Colonic mucosa (tissue), 4 donors: Measurements from ENCODE around the gene BTBD8. TPM values are rescaled to one million over a fixed set of nuclear protein-coding genes. Genes with fewer than 3 reads are reported as not detected.

Experiments
- DNase-seq: peaks from one replicate; pipeline ENCODE4 v3.0.0-alpha.2; 2020
- H3K27ac ChIP-seq: fragments of 200-600 bp; one replicate; pipeline ENCODE4 v1.8.0; 2021
- H3K27me3 ChIP-seq: fragments of 200-600 bp; one replicate; pipeline ENCODE4 v1.8.0; 2021
- H3K36me3 ChIP-seq: fragments of 200-600 bp; one replicate; pipeline ENCODE4 v1.8.0; 2021
- H3K4me1 ChIP-seq: fragments of 200-600 bp; one replicate; pipeline ENCODE4 v1.8.0; 2021; ENCODE audit warnings: mild to moderate bottlenecking
- H3K4me3 ChIP-seq: fragments of 200-600 bp; one replicate; pipeline ENCODE4 v1.8.0; 2021
- H3K9ac ChIP-seq, 2 donors: one replicate each; pipeline ENCODE4 v1.7.0; 2013; ENCODE audit warnings: control low read depth in 2 of 2, low read depth in 2 of 2, low read length in 2 of 2
- H3K9me3 ChIP-seq: fragments of 200-600 bp; one replicate; pipeline ENCODE4 v1.8.0; 2021
- intact Hi-C: fragments of 100-400 bp; cut with DNase I; formaldehyde crosslinking; loops from one replicate; pipeline ENCODE4 v1.14.1; 2022
- total RNA-seq, 2 donors: library from RNA; stranded (reverse); fragmentation: NEBNext Ultra II Directional in 1 of 2; extraction: Animal tissue kit (Norgen Biotek cat#: 25700) in 1 of 2; gene quantifications; one replicate each; pipeline ENCODE4 v1.2.1, GENCODE V29; 2021
- TF ChIP-seq, protein P1 (sequence below): fragments of 200-600 bp; IDR thresholded peaks from one replicate; pipeline ENCODE4 v1.8.0; 2022; ENCODE audit warnings: antibody characterized with exemption, mild to moderate bottlenecking
- donor health status: healthy.
- donor health status: DM: no; HTN: no; CAD: no.
- donor health status: DM: no; HTN: no; CAD: no.

The BTBD8 gene
- total RNA-seq, 2 donors from 2014 or later = 3.1 to 4.1 TPM

DNA sequence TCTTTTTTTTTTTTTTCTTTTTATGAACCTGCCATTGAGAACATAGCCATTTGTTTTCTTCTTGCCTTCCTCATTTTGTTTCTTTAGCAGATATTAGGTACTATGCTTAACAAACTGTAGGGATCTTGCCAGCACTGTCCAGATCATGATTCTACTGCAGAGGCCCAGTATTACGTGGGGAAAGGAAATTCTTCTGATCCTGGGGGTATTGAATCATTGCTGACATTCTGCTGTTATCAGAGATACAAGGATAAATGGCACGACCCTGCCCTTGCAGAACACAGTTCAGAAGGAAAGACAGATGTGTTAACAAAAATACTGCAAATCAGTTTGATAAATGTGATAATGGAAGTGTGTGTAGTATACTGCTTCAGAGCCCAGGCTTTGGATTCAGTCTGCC, 56.2 kb downstream of the BTBD8 start:
- intact Hi-C loops = no loop called here
- DNase-seq = no peak
- Histone ChIP-seq H3K36me3 (no peaks in the 10 kb centered on the region), H3K9me3 (no peaks in the 10 kb centered on the region), H3K4me1 (no peaks in the 10 kb centered on the region), H3K27ac (no peak overlapping the region), H3K9ac (no peak overlapping the region), H3K4me3 (no peak overlapping the region), H3K27me3 (no peaks in the 10 kb centered on the region)
- TF ChIP-seq, protein P1, sequence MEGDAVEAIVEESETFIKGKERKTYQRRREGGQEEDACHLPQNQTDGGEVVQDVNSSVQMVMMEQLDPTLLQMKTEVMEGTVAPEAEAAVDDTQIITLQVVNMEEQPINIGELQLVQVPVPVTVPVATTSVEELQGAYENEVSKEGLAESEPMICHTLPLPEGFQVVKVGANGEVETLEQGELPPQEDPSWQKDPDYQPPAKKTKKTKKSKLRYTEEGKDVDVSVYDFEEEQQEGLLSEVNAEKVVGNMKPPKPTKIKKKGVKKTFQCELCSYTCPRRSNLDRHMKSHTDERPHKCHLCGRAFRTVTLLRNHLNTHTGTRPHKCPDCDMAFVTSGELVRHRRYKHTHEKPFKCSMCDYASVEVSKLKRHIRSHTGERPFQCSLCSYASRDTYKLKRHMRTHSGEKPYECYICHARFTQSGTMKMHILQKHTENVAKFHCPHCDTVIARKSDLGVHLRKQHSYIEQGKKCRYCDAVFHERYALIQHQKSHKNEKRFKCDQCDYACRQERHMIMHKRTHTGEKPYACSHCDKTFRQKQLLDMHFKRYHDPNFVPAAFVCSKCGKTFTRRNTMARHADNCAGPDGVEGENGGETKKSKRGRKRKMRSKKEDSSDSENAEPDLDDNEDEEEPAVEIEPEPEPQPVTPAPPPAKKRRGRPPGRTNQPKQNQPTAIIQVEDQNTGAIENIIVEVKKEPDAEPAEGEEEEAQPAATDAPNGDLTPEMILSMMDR = no peak

DNA sequence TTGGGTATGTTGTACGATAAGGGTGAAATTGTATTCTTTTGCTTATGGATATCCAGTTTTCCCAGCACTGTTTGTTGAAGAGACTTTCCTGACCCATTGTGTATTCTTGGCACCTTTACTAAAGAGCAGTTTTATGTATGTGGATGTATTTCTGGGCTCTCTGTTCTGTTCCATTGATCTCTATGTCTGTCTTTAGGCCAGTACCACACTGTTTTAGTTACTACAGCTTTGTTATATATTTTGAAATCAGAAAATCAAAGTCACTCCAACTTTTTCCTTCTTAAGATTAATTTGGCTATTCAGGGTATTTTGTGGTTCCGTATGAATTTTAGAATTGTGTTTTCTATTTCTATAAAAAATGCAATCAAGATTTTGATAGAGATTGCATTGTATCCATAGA, 74.8 kb downstream of the BTBD8 start:
- intact Hi-C loops = no loop called here
- TF ChIP-seq, protein P1 = no peak
- no peaks in the 10 kb centered on the region for H3K4me1 ChIP-seq
- no peak for DNase-seq
- no peaks in the 10 kb centered on the region for H3K27me3 ChIP-seq
- no peak overlapping the region for H3K9ac ChIP-seq
- no peaks in the 10 kb centered on the region for H3K36me3 ChIP-seq
- no peak overlapping the region for H3K4me3 ChIP-seq
- H3K27ac ChIP-seq = no peak overlapping the region
- H3K9me3 ChIP-seq = no peaks in the 10 kb centered on the region

DNA sequence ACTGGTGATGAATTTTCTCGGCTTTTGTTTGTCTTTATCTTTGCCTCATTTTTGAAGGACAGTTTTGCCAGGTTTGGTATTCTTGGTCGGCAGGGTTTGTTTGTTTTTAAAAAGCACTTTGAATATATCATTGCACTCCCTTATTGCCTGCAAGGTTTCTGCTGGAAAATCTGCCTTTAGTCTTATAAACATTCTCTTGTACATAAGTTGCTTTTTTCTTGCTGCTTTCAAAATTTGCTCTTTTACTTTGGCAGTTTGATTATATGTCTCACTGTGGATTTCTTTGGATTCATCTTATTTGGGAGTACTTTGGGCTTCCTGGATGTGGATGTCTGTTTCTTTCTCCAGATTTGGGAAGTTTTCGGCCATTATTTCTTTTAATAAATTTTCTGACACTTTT, 79.4 kb downstream of the BTBD8 start:
- no peaks in the 10 kb centered on the region for H3K4me1 ChIP-seq
- H3K27ac ChIP-seq = no peak overlapping the region
- H3K9ac ChIP-seq = no peak overlapping the region
- H3K36me3 ChIP-seq = no peaks in the 10 kb centered on the region
- H3K9me3 ChIP-seq = no peaks in the 10 kb centered on the region
- H3K4me3 ChIP-seq = no peak overlapping the region
- intact Hi-C loops = no loop called here
- DNase-seq = no peak
- TF ChIP-seq, protein P1 = no peak
- no peaks in the 10 kb centered on the region for H3K27me3 ChIP-seq

DNA sequence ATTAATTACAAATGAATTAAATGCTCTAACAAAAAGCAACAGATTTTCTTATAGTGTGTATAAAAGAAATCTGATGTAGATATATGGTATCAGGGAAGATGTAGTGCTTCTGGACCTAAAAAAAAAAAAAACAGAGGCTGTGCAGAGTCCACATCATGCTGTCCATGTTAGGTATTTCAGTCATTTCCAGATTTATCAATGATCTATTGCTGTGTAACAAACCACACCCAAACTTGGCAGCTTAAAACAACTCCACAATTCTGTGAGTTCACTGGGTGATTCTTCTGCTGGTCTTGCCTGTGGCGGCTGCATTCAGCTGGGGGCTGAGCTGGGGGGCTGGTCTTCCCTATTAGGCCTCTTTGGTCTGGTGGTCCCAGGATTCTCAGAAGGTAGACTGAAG, 85.2 kb downstream of the BTBD8 start:
- no peak overlapping the region for H3K27ac ChIP-seq
- intact Hi-C loops = no loop called here

DNA sequence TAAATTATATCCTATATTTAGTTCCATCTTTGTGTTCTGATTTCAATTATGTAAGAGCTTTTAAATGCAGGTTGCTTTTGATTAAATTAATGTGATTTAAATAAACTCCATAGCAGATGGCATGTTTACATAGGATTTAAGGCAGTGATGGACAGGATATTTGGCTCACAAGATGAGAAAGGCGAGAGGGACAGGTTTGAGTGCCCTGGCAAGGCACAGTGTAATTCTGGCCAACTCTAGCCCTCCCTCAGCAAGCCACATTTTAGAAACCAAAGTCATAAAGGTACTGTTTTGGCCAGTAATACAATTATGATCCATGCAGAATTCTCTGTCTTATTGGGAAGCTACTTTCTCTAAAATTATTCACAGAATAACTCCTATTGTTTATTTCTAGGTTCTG, 87.0 kb downstream of the BTBD8 start:
- intact Hi-C loops = no loop called here
- TF ChIP-seq, protein P1 = no peak
- H3K27ac ChIP-seq = no peak overlapping the region

More for the DNA sequence above, 85.2 kb downstream of the BTBD8 start:
- no peak overlapping the region for H3K9ac ChIP-seq
- H3K9me3 ChIP-seq = no peaks in the 10 kb centered on the region
- H3K36me3 ChIP-seq = no peaks in the 10 kb centered on the region
- TF ChIP-seq, protein P1 = no peak
- DNase-seq = no peak
- no peaks in the 10 kb centered on the region for H3K4me1 ChIP-seq
- H3K27me3 ChIP-seq = no peaks in the 10 kb centered on the region
- no peak overlapping the region for H3K4me3 ChIP-seq

DNA sequence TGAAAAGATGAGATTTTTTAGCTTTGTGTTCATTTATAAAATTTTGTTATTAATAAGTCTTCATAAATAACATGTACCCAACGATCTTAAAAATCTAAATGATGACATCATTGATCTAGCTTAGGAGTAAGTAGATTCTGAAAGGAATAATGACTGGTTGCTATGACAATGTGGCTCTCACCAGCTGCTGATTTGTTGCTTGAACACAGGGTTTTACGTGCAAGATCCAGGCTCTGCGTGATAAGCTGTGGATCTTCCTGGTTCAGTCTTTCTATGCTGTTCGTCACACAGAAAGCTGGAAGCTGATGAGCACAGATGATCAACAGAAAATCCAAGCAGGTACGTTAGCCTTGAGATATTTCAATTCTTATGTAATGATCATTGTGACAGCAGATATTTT, 88.5 kb downstream of the BTBD8 start:
- H3K27ac ChIP-seq = no peak overlapping the region
- no peak overlapping the region for H3K9ac ChIP-seq
- H3K4me3 ChIP-seq = no peak overlapping the region
- H3K36me3 ChIP-seq = no peaks in the 10 kb centered on the region
- TF ChIP-seq, protein P1 = no peak
- intact Hi-C loops = no loop called here
- H3K4me1 ChIP-seq = no peaks in the 10 kb centered on the region
- H3K27me3 ChIP-seq = no peaks in the 10 kb centered on the region
- H3K9me3 ChIP-seq = no peaks in the 10 kb centered on the region
- DNase-seq = no peak

More for the DNA sequence above, 87.0 kb downstream of the BTBD8 start:
- Histone ChIP-seq H3K36me3 (no peaks in the 10 kb centered on the region), H3K4me1 (no peaks in the 10 kb centered on the region), H3K4me3 (no peak overlapping the region), H3K9ac (no peak overlapping the region), H3K9me3 (no peaks in the 10 kb centered on the region), H3K27me3 (no peaks in the 10 kb centered on the region)
- no peak for DNase-seq
